ENCODE data around the gene FKBP8.

FKBP8 gene

GRCh38 chr19:18574691-18575291 lies 31.4 kb upstream of the FKBP8 start:
- 0 out of 2 replicates have a peak overlapping the region, but pooled peaks have one; percentile 7 for H3K4me3 ChIP-seq (replicated peaks; ENCODE audit: low read depth, low read length)
- DNase-seq (ENCODE audit: extremely low read depth, low read depth), result no peak
- TF ChIP-seq, protein P1, sequence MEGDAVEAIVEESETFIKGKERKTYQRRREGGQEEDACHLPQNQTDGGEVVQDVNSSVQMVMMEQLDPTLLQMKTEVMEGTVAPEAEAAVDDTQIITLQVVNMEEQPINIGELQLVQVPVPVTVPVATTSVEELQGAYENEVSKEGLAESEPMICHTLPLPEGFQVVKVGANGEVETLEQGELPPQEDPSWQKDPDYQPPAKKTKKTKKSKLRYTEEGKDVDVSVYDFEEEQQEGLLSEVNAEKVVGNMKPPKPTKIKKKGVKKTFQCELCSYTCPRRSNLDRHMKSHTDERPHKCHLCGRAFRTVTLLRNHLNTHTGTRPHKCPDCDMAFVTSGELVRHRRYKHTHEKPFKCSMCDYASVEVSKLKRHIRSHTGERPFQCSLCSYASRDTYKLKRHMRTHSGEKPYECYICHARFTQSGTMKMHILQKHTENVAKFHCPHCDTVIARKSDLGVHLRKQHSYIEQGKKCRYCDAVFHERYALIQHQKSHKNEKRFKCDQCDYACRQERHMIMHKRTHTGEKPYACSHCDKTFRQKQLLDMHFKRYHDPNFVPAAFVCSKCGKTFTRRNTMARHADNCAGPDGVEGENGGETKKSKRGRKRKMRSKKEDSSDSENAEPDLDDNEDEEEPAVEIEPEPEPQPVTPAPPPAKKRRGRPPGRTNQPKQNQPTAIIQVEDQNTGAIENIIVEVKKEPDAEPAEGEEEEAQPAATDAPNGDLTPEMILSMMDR (IDR thresholded peaks at IDR 0.05; ENCODE audit: low read depth, low read length, missing control alignments), result no peak

- DNase-seq (ENCODE audit: extremely low read depth, low read depth), result peak; percentile 84
- H3K4me3 ChIP-seq (replicated peaks; ENCODE audit: low read depth, low read length), result peak within 1 kb of the TSS; percentile 100
- TF ChIP-seq, protein P1 (IDR thresholded peaks at IDR 0.05; ENCODE audit: low read depth, low read length, missing control alignments), result no peak
Observed at GRCh38 chr19:18571564-18572344, 28.4 kb upstream of the FKBP8 start, which contains the start of gene UBA52. Gene UBA52, plus strand, starts transcription at chr19:18571857. Its CDS starts 1,444 bp downstream, at chr19:18573301.

DNA sequence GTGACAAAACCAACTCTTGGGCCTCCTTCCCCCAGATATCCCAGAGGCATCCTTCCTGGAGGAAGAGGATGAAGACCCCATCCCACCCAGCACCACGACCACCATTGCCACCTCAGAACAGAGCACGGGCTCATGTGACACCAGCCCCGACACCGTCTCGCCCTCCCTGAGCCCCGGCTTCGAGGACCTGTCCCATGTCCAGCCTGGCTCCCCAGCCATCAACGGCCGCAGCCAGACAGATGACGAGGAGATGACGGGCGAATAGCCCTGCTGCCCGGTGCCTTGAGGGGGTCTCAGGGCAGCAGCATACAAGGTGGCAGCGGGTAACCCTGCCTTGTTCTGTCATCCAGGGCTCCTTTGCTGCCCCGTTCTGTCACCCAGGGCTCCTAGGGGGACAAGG lies 25.0 kb upstream of the FKBP8 start:
- DNase-seq (ENCODE audit: extremely low read depth, low read depth), result no peak
- TF ChIP-seq, protein P1 (IDR thresholded peaks at IDR 0.05; ENCODE audit: low read depth, low read length, missing control alignments), result no peak
- no peak overlapping the region for H3K4me3 ChIP-seq (replicated peaks; ENCODE audit: low read depth, low read length)

DNA sequence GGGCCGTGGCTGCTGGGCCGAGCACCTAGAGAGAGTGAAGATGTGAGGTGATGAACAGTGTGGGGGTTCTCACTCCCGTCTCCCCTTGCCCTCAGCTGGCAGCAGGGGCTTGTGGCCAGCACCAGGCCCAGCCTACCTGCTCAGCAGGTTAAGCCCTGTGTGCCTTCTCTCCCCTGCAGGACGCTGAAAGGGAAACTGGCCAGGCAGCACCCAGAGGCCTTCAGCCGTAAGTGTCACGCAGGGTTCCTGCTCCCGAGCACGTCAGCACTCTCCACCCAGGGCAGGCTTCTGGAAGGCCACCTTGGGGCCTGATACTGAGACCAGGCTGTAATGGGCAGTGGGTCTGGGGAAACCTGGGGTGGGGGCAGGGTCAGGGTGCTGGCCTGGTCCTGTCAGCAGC lies 23.6 kb upstream of the FKBP8 start:
- no peak overlapping the region for H3K4me3 ChIP-seq (replicated peaks; ENCODE audit: low read depth, low read length)
- TF ChIP-seq, protein P1 (IDR thresholded peaks at IDR 0.05; ENCODE audit: low read depth, low read length, missing control alignments), result no peak
- DNase-seq (ENCODE audit: extremely low read depth, low read depth), result no peak

GRCh38 chr19:18562086-18562485 lies 18.7 kb upstream of the FKBP8 start:
- TF ChIP-seq, protein P1 (IDR thresholded peaks at IDR 0.05; ENCODE audit: low read depth, low read length, missing control alignments), result no peak
- H3K4me3 ChIP-seq (replicated peaks; ENCODE audit: low read depth, low read length), result no peak overlapping the region
- no peak for DNase-seq (ENCODE audit: extremely low read depth, low read depth)

- DNase-seq (ENCODE audit: extremely low read depth, low read depth), result no peak
- peak overlapping the region; percentile 78; the same call in 1 of the 2 replicates for H3K4me3 ChIP-seq (replicated peaks; ENCODE audit: low read depth, low read length)
- TF ChIP-seq, protein P1 (IDR thresholded peaks at IDR 0.05; ENCODE audit: low read depth, low read length, missing control alignments), result no peak
Observed at GRCh38 chr19:18559685-18560084, 16.3 kb upstream of the FKBP8 start.

Measured in HFF-Myc (cell line).